Measurements from ENCODE around the gene LEFTY1.
"Not testable (repeated sequence)": the region's sequence is repeated elsewhere in the genome, so short reads cannot be mapped to it uniquely, and the experiment has no call there.

LEFTY1 gene

DNA sequence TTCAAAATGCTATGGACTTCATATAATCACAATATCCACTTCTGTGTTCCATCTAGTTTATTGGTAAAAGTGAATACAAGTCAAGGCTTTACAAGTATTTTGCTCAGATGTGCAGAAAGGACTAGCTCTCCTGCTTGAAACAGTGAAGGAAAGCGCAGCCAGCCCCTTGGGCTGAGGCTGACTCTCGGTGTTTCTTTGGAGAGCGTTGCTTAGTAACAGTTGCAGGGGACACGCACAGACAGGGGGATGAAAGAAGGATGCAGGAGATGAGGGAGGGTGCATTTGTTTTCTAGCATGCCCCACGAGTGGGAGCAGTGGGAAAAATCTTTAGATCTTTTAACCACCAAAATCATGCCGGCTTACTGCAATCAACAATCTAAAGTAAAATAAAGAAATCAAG lies 26.0 kb upstream of the LEFTY1 start:
- DNase-seq = no peak

DNA sequence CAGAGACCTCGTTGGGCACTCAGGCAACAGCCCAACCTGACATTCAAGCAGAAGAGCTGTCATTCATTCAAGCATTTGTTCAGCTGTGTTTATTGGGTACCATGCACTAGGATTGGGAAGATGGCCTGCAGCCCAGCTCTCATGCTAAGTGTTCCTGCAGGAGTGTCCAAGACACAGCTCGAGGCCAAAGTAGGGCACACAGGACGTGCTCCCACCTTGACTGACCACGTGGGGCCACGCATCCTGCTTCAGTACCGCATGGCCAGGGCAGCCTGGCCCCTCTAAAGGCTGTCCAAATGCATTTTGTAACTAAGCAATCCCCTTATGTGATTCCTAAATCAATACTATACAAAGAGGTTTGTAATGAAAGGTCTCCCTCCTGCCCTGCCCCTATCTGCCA lies 25.4 kb upstream of the LEFTY1 start:
- no peak for DNase-seq

DNA sequence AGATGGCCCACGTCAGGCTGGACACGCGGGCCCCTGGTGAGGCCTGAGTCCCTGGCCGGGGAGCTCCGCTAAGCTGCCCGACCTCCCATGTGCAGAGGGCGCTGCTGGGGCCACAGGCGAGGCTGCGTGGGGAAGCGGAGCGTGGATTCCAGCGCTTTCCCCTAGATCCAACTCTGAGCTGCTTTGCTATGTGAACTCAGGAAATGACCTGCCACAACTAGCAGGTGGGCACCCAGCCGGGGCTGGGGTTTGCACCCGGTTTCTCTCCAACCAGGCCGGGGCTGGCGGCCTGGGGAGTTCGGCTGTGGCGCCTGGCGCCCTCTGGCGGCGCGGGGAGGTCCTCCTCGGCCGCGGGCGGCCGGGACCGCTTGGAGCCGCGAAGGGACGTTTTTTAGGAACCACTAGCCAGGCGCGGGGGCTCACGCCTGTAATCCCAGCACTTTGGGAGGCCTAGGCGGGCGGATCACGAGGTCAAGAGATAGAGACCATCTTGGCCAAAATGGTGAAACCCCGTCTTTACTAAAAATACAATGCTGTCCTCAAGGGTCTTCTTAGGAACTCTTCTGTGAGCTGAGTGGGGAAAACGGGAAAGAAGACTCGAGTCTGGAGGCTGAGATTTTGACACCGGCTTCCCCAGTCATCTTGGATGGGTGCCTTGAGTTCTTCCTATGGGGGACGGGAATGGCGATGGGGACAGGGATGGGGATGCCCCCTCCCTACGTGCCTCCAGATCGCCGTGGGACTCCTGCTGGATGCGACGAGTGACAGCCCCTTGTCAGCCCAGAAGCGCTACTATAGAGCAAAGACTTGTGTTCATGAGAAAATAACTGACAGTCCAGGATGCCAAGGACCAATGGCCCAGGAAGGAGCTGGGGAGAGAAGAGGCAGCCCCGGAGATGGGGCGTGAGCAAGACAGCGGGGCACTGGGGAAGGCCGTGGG lies 22.5 kb upstream of the LEFTY1 start:
- DNase-seq = no peak

DNA sequence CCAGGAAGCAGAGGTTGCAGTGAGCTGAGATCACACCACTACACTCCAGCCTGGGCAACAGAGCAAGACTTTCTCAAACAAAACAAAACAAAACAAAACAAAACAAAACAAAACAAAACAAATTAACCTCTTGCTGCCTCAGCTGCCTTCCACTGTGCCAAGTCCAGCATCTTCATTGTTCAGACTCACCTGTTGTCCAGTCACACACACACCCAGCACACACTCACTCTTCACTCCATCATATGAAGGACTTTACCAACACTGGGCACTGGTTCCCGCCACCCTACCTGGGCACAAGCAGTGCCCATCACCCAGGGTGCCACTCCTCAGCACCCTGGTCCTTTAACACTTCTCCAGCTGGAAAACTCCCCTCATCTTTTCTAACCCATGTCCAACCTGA lies 20.5 kb upstream of the LEFTY1 start:
- no peak for DNase-seq

DNA sequence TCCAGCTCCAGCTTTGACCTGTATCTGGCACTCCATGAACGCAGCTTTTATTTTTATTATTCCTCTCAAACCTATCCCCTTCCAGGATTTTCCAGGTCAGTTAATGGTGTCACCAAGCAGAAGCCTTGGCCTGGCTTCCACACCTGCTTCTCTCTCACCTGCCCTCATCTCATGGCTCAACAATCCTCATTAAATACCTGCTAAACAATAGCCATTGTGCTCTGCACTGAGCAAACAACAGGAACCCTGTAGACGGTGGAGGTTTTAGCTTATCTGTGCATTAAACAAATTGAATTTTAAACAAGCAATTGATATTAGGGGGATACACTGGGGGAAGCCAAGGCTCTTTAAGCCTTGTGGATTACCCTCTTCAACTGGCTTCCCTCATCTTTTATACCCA lies 19.8 kb upstream of the LEFTY1 start:
- no peak for DNase-seq

DNA sequence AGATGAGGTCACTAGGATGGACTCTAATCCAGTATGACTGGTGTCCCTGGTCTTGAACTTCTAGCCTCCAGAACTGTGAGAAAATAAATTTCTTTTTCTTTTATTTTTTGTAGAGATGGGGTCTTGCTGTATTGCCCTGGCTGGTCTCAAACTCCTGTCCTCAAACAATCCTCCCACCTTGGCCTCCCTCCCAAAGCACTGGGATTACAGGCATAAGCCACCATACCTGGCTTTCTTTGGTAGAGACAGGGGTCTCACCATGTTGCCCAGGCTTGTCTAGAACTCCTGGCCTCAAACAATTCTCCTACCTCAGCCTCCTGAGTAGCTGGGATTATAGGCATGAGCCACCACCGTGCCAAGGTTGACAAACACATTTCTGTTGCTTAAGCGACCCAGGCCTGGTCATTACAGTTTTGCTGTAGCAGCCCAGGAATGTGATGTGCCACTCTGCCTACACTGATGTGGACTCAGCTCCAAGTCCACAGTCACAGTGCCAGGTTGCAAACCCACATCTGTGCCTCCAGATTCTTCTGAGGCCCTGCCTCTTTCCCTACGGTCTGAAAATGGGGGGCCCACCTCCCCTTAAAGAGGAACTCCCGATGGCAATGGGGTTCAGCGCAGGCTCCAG lies 19.2 kb upstream of the LEFTY1 start:
- DNase-seq = no peak

DNA sequence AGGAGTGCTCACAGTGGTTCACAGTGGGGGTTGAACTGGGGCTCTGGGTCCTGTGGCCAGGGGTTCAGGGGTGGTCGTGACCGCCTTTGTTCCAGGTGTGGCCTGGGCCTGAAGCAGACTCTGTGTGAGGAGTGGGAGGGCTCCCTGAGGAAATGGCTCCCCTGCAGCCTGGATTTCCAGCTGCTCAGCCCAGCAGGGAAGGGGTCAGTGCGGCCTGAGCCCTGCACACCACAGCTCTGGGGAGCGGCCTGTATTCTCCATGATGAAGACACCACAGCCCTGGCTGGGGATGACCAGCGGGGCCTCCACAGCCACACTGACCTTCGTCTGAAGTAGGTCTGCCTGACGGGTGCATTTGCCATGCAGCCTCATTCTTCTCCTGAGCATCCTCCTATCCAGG lies 18.4 kb upstream of the LEFTY1 start:
- DNase-seq = no peak

DNA sequence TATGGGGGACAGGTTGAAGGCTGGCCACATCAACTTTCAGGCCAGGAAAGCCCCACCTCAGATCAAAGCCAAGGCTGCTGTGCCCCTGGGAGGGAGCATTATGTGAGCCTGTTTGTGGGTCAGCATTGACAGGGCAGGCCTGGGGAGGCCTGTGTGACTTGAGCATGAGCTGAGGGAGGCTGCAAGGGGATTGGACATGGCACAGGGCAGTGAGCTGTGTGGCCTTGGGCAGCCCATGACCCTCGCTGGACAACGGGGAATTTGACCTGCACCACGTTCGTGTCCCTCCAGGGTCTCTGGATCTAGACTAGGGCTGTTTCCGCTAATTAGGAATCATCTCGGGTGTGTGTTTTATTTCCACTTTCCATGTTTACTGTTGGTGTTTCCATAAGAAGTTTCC lies 17.5 kb upstream of the LEFTY1 start:
- no peak for DNase-seq

DNA sequence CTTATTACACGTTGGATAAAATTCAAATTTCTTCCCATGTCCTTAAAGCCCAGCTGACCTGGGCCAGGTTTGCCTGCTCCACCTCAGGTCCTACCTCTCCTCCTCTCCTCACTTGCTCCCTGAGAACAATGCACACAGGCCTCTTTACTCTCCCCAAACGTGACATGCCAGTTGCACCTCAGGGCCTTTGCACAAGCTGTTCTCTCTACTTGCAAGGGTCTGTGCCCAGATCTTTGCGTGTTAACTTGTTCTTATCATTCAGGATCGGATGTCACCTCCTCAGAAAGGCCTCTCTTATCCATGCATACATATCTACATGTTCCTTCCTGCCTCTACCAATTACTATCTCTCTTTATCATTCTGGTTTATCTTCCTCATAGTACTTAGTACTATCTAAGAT lies 14.7 kb upstream of the LEFTY1 start:
- DNase-seq = no peak

DNA sequence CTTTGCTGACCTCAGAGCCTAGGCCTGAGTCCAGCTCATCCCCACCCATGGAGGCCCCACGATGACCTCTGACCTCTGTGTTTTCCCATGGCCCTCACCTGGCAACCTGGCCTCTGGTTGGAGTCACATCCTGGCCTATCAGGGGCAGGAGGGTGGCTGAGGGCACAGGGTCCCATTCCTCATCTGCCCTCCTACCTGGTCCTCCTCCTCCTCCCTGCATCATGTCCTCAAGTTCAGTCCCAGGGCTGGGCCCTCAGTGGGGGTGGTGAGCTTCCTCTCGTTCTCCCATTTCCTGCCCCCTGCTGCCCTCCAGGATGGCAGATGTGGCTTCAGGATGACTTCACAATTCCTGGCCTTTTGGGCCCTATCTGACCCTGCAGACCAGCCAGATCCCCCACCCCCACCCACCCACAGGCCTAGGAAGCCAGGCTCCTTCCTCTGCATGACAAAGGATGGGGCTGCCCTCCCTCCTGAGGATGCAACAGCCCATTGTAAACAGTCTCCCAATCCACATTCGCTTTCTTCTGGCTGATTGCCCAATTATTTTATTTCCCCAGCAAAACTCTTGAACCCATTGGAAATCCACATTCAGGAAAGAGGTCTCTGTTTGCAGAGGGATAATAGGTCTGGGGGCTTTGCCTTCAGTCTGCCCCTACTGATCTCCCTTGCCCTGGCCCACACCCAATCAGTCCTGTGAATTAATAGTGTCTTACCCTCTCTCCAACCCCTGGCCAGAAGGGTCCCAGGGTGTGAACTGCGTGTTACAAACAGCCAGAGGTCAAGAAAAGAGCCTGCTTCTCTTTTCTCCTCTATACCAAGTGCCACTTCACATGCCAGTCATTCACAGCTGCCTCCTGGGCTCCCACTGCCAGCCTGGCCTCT lies 10.3 kb upstream of the LEFTY1 start:
- DNase-seq = no peak

DNA sequence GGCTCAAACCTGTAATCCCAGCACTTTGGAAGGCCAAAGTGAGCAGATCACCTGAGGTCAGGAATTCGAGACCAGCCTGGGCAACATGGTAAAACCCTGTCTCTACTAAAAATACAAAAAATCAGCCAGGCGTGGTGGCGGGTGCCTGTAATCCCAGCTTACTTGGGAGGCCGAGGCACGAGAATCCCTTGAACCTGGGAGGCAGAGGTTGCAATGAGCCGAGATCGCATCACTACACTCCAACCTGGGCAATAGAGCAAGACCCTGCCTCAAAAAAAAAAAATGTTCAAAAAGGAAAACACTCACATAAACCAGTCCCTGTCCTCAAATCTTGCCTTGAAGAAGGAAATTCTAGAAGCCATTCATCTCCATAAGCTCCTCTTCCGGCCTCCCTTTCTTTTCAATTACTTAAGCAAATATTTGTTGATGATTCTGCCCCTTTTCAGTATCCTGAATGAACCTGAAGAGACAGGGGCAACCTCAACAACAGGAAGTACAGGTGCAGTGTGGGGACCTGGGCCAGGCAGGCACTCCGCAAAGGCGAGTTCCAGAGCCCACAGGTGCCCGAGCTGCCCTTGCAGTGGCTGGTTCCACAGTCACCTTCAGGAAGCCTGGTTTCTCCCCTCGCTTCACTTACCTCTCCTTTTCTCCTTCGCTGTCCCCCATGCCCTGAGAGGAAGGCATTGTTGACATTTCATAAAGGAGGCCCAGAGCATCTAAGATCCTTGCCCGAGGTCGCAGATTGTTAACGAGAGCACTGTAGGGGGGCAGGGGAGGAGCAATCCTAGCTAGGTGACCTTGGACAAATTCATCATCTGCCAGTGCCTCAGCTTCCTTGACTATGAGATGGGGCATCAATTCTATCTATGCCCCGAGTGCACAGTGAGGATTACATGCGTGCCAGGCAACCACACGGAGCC lies 8.9 kb upstream of the LEFTY1 start:
- no peak for DNase-seq

DNA sequence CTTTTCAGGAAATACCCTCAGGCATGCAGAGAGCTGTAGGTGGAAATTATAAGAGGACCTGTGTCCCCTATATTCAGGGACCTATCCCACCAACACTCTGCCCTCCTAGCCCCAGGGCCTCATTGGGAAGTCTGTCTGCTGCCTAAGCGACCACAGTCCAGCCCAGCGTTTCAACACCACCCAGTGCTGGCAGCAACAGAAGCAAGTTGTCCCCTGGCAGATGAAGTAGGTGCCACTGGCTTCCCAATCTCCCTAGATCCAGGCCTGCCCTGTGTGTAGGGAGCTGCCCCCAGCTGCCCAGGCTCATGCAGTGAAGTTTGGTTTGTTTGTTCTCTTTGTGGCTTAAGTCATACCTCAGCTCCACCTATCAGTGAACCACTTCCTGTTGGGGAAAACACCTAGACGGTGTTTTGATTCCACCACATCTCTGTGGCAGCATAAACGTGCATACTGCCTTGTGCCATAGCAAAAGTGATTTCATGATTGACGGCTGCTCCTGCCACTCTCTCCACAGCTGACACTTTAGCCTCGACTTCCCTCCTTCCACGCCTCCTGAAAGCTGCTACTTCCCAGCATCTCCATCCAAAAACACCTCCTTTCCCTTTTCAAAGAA lies 8.1 kb upstream of the LEFTY1 start:
- DNase-seq = peak; percentile 61

DNA sequence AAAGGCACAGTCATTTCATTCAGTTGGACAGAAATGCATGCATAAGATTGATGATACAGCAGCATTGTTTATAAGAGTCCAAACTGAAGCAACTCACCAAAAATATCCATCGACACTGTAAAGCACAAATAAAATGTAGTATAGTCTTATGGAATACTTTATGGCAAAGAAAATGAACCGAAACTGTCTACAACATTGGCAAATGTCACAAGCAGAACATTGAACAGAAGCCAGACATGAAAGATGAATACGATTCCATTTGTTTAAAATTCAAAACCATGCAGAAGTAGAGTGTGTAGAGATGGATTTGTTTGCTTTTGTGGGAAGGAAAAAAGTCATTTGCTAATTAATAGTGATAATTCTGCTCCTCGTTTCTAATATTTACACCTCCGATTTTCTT lies 7.5 kb upstream of the LEFTY1 start:
- DNase-seq = no peak

DNA sequence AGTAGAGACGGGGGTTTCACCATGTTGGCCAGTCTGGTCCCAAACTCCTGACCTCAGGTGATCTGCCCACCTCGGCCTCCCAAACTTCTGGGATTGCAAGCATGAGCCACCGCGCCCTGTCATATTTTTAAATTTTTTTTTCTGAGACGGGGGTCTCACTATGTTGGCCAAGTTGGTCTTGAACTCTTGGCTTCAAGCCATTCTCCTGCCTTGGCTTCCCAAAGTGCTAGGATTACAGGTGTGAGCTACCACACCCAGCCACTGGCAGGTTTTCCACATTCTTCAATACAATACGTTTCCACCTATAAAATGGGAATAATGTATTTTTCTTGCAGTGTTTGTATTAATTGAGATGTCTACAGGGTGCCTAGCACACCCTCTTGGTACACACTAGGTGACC lies 3.4 kb upstream of the LEFTY1 start:
- DNase-seq = no peak

DNA sequence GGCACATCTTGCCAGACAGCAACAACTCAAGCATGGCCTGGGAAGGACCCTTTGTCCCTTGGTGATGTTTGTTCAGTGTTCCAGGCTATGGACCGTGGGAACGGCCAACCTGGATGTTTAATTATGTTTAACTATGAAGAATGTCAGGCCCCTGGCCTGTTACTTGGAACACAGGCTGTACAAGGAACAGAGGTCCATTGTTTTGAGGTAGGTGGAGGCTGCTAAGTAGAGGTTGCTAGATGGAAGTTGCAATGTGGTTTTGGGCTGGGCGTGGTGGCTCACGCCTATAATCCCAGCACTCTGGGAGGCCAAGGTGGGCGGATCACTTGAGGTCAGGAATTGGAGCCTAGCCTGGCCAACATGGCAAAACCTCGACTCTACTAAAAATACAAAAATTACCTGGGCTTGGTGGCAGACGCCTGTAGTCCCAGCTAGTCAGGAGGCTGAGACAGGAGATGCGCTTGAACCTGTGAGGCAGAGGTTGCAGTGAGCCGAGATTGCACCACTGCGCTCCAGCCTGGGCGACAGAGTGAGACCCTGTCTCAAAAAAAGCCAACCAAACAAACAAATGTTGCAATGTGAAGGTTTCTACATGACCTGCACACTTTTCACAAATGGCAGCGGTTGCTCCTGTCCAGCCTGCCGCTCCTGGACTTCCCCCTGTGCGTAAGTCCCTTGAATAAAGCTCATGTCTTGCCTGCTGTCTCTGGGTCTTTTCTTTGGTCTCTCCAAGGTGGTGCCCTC lies 2.5 kb upstream of the LEFTY1 start:
- no peak for DNase-seq

DNA sequence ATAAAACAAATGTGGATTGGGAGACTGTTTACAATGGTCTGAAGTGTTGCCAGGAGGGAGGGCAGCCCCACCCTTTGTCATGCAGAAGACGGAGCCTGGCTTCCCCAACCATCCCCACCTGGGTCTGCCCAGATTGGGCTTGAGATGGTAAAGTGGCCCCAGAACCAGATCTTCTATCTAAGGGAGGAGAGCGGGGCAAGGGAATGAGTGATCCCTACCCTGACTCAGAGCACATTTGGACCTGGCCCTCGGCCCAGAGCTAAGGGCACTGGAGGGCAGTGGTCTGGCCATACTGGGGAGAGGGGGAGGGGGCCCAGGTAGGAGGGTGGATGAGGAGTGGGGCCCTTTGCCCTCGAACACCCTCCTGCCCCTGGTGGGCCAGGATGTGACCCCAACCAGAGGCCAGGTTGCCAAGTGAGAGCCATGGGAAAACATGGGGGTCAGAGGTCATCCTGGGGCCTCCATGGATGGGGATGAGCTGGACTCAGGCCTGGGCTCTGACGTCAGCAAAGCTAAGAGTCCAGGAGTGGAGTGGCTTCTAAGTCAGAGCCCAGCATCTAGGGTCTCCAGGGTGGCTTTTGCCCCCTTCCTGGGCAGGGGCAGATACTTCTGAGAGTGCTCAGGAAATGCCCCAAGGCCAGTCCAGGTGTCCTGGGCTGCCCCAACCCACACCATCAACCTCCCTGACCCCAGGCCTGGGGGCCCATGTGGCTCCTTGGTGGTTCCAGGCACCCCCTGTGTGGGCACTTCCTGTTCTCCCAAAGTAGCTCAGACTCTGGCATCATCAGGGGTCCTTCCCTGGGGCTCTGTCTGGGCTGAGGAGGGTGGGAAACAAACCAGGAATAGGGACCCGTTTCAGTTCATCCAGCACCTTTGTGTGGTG lies 1.6 kb upstream of the LEFTY1 start:
- no peak for DNase-seq

DNA sequence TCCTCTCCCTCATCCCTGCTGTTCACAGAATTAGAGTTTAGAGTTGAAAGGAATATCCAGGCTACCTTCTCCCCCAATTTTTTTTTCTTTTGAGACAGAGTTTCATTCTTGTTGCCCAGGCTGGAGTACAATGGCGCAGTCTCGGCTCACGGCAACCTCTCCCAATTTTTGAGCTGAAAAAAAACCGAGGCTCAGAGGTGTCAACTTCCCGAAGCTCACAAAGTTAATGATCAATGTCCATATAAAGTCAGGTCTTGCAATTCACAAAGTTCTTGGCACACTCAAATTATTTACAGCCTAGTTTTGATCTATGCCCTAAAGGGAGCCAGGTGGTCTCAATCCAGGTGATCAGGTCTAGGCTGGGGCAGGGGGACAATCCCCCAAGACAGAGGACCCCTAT lies 797 bp upstream of the LEFTY1 start:
- no peak for DNase-seq

DNA sequence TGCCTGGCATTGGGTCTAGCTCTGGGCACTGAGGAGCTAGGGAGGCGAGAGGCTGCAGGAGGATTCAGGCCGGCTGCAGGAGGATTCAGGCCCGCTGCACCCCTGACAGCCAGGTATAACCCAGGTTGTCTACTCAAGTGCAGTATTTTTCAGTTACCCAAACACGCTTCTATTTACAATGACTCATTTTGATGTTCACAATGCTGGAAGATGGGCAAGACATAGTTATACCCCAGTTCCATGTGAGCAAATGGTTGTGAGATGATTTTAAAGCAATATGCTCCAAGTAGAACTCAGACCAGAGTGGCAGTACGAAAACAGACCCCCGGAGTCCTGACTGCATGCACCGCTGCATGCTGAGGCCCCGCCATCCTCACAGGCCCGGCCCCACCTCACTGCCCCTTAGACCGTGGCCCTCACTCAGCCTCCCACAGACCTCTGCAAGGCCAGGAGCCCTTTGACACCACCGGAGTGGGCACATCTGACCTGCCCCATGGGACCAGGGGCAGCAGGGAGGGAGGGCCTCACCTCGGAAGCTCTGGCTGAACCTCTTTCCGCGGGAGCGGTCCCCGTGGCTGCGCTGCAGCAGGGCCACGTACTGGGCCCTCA lies 553 bp downstream of the LEFTY1 start:
- no peak for DNase-seq

DNA sequence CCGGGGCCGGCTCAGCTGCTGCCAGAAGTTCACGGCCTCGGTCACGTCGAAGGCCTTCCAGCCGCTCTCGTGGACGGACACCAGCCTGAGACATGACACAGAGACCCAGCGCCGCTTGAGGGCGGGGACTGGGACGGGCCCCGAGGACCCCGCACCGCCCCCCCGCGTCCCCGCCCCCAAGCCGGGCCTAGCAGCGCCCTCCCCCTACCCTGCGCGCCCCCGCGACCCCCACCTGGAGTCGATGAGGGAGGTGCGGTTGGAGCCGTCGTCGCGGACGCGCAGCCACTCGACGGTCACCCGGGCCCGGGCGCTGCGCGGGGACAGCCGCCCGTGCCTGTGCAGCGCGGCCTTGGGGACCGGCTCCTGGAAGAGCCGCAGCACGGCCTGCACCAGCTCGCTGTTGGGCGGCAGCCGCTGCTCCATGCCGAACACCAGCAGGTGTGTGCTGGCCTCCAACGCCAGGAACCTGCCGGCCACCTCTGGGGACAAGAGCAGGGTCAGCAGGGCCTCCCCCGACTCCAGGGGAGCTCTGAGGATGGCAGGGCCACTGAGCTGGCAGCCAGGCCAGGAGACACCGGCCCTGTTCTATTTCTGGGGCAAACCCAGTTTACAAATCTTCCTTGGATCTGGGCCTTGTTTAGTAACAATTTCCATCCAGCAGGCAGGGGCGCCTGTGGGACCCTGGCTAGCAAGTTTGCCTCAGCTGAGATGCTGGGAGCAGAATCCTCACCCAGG lies 1.2 kb downstream of the LEFTY1 start:
- DNase-seq = not testable (repeated sequence)

All from NK-92 treated with Interleukin-12 subunit alpha and Interleukin-12 subunit beta, amount 100 ng/mL, for 24 hours (cell line).